Measurements from ENCODE around the gene ALDH1A1.

Gene ALDH1A1

GRCh38 chr9:72981433-72981832 lies 28.6 kb upstream of the ALDH1A1 start:
- no peak for DNase-seq (ENCODE audit: low read depth)
- no peak overlapping the region for H3K4me3 ChIP-seq (ENCODE audit: low read depth, low read length)
- TF ChIP-seq MYC (IDR thresholded peaks at IDR 0.05; ENCODE audit: low read depth, low read length), result no peak
- TF ChIP-seq, protein P1, sequence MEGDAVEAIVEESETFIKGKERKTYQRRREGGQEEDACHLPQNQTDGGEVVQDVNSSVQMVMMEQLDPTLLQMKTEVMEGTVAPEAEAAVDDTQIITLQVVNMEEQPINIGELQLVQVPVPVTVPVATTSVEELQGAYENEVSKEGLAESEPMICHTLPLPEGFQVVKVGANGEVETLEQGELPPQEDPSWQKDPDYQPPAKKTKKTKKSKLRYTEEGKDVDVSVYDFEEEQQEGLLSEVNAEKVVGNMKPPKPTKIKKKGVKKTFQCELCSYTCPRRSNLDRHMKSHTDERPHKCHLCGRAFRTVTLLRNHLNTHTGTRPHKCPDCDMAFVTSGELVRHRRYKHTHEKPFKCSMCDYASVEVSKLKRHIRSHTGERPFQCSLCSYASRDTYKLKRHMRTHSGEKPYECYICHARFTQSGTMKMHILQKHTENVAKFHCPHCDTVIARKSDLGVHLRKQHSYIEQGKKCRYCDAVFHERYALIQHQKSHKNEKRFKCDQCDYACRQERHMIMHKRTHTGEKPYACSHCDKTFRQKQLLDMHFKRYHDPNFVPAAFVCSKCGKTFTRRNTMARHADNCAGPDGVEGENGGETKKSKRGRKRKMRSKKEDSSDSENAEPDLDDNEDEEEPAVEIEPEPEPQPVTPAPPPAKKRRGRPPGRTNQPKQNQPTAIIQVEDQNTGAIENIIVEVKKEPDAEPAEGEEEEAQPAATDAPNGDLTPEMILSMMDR (IDR thresholded peaks at IDR 0.05; ENCODE audit: low read depth, low read length), result no peak
- TF ChIP-seq POLR2A (IDR thresholded peaks at IDR 0.05; ENCODE audit: extremely low read depth, insufficient read length), result no peak
- no peak for TF ChIP-seq MAX (IDR thresholded peaks at IDR 0.05; ENCODE audit: low read depth, low read length)

DNA sequence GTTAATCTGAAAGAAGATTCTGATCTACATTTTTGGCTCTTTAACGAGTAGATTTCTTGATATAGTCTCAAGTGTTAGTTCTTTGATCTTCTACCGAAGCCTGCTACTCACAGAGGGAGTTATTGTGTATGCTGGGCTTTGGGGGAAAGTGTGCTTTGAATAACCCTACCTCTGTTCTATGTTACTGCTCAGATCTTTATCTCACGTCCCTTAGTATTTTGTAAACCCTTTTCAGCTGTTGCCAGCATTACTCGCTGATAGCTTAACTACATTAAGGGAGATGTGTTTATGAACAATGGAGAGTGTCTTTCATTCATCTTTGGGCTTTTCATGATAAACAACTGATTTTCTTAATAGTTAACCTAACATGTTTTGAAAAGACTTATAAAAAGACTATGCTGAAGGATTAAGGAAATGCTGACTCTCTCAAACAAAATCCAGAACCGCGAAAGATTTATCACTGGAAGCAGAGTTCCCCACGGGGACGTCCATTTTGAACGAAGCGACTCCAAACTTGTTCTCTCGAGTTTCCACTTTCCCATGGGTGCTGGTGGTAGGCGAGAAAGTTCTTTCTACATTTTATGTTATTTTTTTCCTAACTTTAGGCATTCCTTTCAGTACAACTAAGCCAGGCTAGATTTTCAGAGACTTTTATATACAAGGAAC lies 27.9 kb upstream of the ALDH1A1 start:
- no peak overlapping the region for H3K4me3 ChIP-seq (ENCODE audit: low read depth, low read length)
- TF ChIP-seq MYC (IDR thresholded peaks at IDR 0.05; ENCODE audit: low read depth, low read length) (no peak), MAX (IDR thresholded peaks at IDR 0.05; ENCODE audit: low read depth, low read length) (no peak), POLR2A (IDR thresholded peaks at IDR 0.05; ENCODE audit: extremely low read depth, insufficient read length) (no peak)
- TF ChIP-seq, protein P1 (IDR thresholded peaks at IDR 0.05; ENCODE audit: low read depth, low read length), result no peak
- DNase-seq (ENCODE audit: low read depth), result no peak

- TF ChIP-seq MYC (IDR thresholded peaks at IDR 0.05; ENCODE audit: low read depth, low read length) (no peak), POLR2A (IDR thresholded peaks at IDR 0.05; ENCODE audit: extremely low read depth, insufficient read length) (no peak), MAX (IDR thresholded peaks at IDR 0.05; ENCODE audit: low read depth, low read length) (no peak)
- TF ChIP-seq, protein P1 (IDR thresholded peaks at IDR 0.05; ENCODE audit: low read depth, low read length), result no peak
- H3K4me3 ChIP-seq (ENCODE audit: low read depth, low read length), result no peak overlapping the region
- no peak for DNase-seq (ENCODE audit: low read depth)
Observed at GRCh38 chr9:72980183-72980582, 27.3 kb upstream of the ALDH1A1 start.

- no peak for DNase-seq (ENCODE audit: low read depth)
- H3K4me3 ChIP-seq (ENCODE audit: low read depth, low read length), result no peak overlapping the region
- TF ChIP-seq MYC (IDR thresholded peaks at IDR 0.05; ENCODE audit: low read depth, low read length) (no peak), MAX (IDR thresholded peaks at IDR 0.05; ENCODE audit: low read depth, low read length) (no peak), POLR2A (IDR thresholded peaks at IDR 0.05; ENCODE audit: extremely low read depth, insufficient read length) (no peak)
- TF ChIP-seq, protein P1 (IDR thresholded peaks at IDR 0.05; ENCODE audit: low read depth, low read length), result no peak
Observed at GRCh38 chr9:72979405-72980100, 26.7 kb upstream of the ALDH1A1 start.

GRCh38 chr9:72978744-72979143 lies 25.9 kb upstream of the ALDH1A1 start:
- no peak for DNase-seq (ENCODE audit: low read depth)
- no peak for TF ChIP-seq MAX (IDR thresholded peaks at IDR 0.05; ENCODE audit: low read depth, low read length)
- TF ChIP-seq, protein P1 (IDR thresholded peaks at IDR 0.05; ENCODE audit: low read depth, low read length), result no peak
- no peak for TF ChIP-seq MYC (IDR thresholded peaks at IDR 0.05; ENCODE audit: low read depth, low read length)
- TF ChIP-seq POLR2A (IDR thresholded peaks at IDR 0.05; ENCODE audit: extremely low read depth, insufficient read length), result no peak
- H3K4me3 ChIP-seq (ENCODE audit: low read depth, low read length), result no peak overlapping the region

All from NB4 (cell line).